ENCODE data around the gene NUCKS1.

NUCKS1 gene

DNA sequence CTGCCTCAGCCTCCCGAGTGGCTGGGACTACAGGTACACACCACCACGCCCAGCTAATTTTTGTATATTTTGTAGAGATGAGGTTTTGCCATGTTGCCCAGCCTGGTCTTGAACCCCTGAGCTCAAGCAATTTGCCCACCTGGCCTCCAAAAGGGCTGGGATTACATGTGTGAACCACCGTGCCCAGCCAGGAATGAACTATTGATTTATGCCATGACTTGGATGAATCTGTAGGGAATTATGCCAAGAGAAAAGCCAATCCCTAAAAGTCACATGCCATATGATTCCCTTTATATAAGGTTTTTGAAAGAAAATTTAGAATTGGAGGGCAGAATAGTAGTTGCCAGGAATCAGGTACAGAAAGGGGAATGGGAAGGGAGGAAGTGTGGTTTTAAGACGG, 50.6 kb downstream of the NUCKS1 start:
- Histone ChIP-seq H3K36me3 (ENCODE audit: control insufficient read depth, insufficient read depth, low read length) (no peaks in the 10 kb centered on the region; the same call in 1 of the 2 replicates), H3K9me3 (ENCODE audit: control insufficient read depth, insufficient read depth, low read length) (no peaks in the 10 kb centered on the region), H3K27ac (ENCODE audit: low read depth, low read length) (no peak overlapping the region), H3K4me3 (ENCODE audit: low read depth, low read length) (no peak overlapping the region), H3K9ac (ENCODE audit: low read depth, low read length) (no peak overlapping the region), H3K4me1 (ENCODE audit: control insufficient read depth, insufficient read depth, low read length) (peaks cover 12% of the 10 kb centered on the region), H3K27me3 (ENCODE audit: control insufficient read depth, insufficient read depth, low read length) (no peaks in the 10 kb centered on the region)

- Histone ChIP-seq H3K36me3 (ENCODE audit: control insufficient read depth, insufficient read depth, low read length) (no peaks in the 10 kb centered on the region), H3K4me1 (ENCODE audit: control insufficient read depth, insufficient read depth, low read length) (peaks cover 14% of the 10 kb centered on the region), H3K27me3 (ENCODE audit: control insufficient read depth, insufficient read depth, low read length) (no peaks in the 10 kb centered on the region), H3K4me3 (ENCODE audit: low read depth, low read length) (no peak overlapping the region), H3K27ac (ENCODE audit: low read depth, low read length) (no peak overlapping the region), H3K9ac (ENCODE audit: low read depth, low read length) (no peak overlapping the region), H3K9me3 (ENCODE audit: control insufficient read depth, insufficient read depth, low read length) (no peaks in the 10 kb centered on the region)
Measured at GRCh38 chr1:205698921-205699320, 51.1 kb downstream of the NUCKS1 start.

- H3K9ac ChIP-seq (ENCODE audit: low read depth, low read length): no peak overlapping the region
- no peaks in the 10 kb centered on the region for H3K36me3 ChIP-seq (ENCODE audit: control insufficient read depth, insufficient read depth, low read length)
- H3K27me3 ChIP-seq (ENCODE audit: control insufficient read depth, insufficient read depth, low read length): no peaks in the 10 kb centered on the region
- H3K4me1 ChIP-seq (ENCODE audit: control insufficient read depth, insufficient read depth, low read length): peaks cover 17% of the 10 kb centered on the region
- no peaks in the 10 kb centered on the region for H3K9me3 ChIP-seq (ENCODE audit: control insufficient read depth, insufficient read depth, low read length)
- no peak overlapping the region for H3K27ac ChIP-seq (ENCODE audit: low read depth, low read length)
- no peak overlapping the region for H3K4me3 ChIP-seq (ENCODE audit: low read depth, low read length)
Measured at GRCh38 chr1:205693421-205693991, 56.5 kb downstream of the NUCKS1 start.

DNA sequence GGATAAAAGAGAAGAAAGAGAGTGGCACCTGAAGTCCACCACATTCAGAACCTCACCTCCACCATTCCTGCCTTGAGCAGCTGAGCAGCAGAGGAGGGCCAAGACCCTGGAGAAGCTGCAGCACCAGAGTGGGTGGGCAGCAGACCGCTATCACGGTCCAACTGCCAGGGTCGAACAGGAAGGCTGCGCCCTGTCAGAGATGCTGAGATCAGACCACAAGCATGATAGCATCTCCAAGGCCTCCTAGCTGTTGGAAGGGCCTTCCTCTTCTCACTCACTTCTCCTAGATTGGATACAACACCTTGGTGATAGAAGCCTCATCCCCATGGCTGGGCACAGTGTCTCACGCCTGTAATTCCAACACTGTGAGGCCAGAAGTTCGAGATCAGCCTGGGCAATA, 57.6 kb downstream of the NUCKS1 start:
- Histone ChIP-seq H3K4me3 (ENCODE audit: low read depth, low read length) (no peak overlapping the region), H3K27ac (ENCODE audit: low read depth, low read length) (no peak overlapping the region), H3K9me3 (ENCODE audit: control insufficient read depth, insufficient read depth, low read length) (no peaks in the 10 kb centered on the region), H3K9ac (ENCODE audit: low read depth, low read length) (no peak overlapping the region), H3K4me1 (ENCODE audit: control insufficient read depth, insufficient read depth, low read length) (peaks cover 27% of the 10 kb centered on the region), H3K27me3 (ENCODE audit: control insufficient read depth, insufficient read depth, low read length) (no peaks in the 10 kb centered on the region), H3K36me3 (ENCODE audit: control insufficient read depth, insufficient read depth, low read length) (no peaks in the 10 kb centered on the region)

GRCh38 chr1:205690122-205690756, 59.7 kb downstream of the NUCKS1 start:
- H3K4me3 ChIP-seq (ENCODE audit: low read depth, low read length): no peak overlapping the region
- H3K9ac ChIP-seq (ENCODE audit: low read depth, low read length): no peak overlapping the region
- H3K27ac ChIP-seq (ENCODE audit: low read depth, low read length): no peak overlapping the region
- no peaks in the 10 kb centered on the region for H3K27me3 ChIP-seq (ENCODE audit: control insufficient read depth, insufficient read depth, low read length)
- H3K36me3 ChIP-seq (ENCODE audit: control insufficient read depth, insufficient read depth, low read length): no peaks in the 10 kb centered on the region
- no peaks in the 10 kb centered on the region for H3K9me3 ChIP-seq (ENCODE audit: control insufficient read depth, insufficient read depth, low read length)
- peaks cover 30% of the 10 kb centered on the region for H3K4me1 ChIP-seq (ENCODE audit: control insufficient read depth, insufficient read depth, low read length)

DNA sequence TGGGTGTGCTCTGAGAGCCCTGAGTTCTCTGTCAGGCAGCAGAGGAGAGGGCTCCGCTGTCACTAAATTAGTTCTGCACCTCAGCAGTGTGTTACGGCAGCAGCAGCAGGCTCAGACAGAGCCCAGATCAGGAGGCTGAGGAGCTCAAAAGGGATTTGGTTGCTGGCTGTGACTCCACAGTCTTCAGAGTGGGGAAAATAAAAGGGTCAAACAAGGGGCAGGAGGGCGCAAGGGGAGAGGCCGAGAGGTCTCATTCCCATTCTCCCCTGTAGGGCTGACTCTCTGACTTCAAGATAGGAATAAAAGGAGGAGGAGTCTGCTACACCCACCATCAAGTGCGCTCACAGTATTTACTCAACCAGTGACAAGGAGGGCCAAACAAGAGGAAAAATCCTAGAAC, 60.5 kb downstream of the NUCKS1 start:
- Histone ChIP-seq H3K9ac (ENCODE audit: low read depth, low read length) (no peak overlapping the region), H3K4me3 (ENCODE audit: low read depth, low read length) (no peak overlapping the region), H3K9me3 (ENCODE audit: control insufficient read depth, insufficient read depth, low read length) (no peaks in the 10 kb centered on the region), H3K36me3 (ENCODE audit: control insufficient read depth, insufficient read depth, low read length) (no peaks in the 10 kb centered on the region), H3K27ac (ENCODE audit: low read depth, low read length) (peak overlapping the region; percentile 37), H3K27me3 (ENCODE audit: control insufficient read depth, insufficient read depth, low read length) (no peaks in the 10 kb centered on the region), H3K4me1 (ENCODE audit: control insufficient read depth, insufficient read depth, low read length) (peaks cover 30% of the 10 kb centered on the region)

- Histone ChIP-seq H3K9ac (ENCODE audit: low read depth, low read length) (no peak overlapping the region; the same call in 1 of the 2 replicates), H3K4me3 (ENCODE audit: low read depth, low read length) (no peak overlapping the region), H3K4me1 (ENCODE audit: control insufficient read depth, insufficient read depth, low read length) (peaks cover 23% of the 10 kb centered on the region), H3K36me3 (ENCODE audit: control insufficient read depth, insufficient read depth, low read length) (no peaks in the 10 kb centered on the region), H3K27ac (ENCODE audit: low read depth, low read length) (no peak overlapping the region), H3K9me3 (ENCODE audit: control insufficient read depth, insufficient read depth, low read length) (no peaks in the 10 kb centered on the region), H3K27me3 (ENCODE audit: control insufficient read depth, insufficient read depth, low read length) (no peaks in the 10 kb centered on the region)
Measured at GRCh38 chr1:205688171-205689080, 61.6 kb downstream of the NUCKS1 start.

GRCh38 chr1:205687242-205687641, 62.7 kb downstream of the NUCKS1 start:
- no peak overlapping the region for H3K9ac ChIP-seq (ENCODE audit: low read depth, low read length)
- peaks cover 16% of the 10 kb centered on the region for H3K4me1 ChIP-seq (ENCODE audit: control insufficient read depth, insufficient read depth, low read length)
- H3K36me3 ChIP-seq (ENCODE audit: control insufficient read depth, insufficient read depth, low read length): no peaks in the 10 kb centered on the region
- H3K4me3 ChIP-seq (ENCODE audit: low read depth, low read length): no peak overlapping the region
- no peak overlapping the region for H3K27ac ChIP-seq (ENCODE audit: low read depth, low read length)
- no peaks in the 10 kb centered on the region for H3K27me3 ChIP-seq (ENCODE audit: control insufficient read depth, insufficient read depth, low read length)
- H3K9me3 ChIP-seq (ENCODE audit: control insufficient read depth, insufficient read depth, low read length): no peaks in the 10 kb centered on the region

GRCh38 chr1:205681364-205681763, 68.6 kb downstream of the NUCKS1 start:
- Histone ChIP-seq H3K4me3 (ENCODE audit: low read depth, low read length) (no peak overlapping the region), H3K27ac (ENCODE audit: low read depth, low read length) (no peak overlapping the region)

GRCh38 chr1:205680073-205680851, 69.7 kb downstream of the NUCKS1 start, which contains the start of gene SLC45A3:
TSS of gene SLC45A3 (minus strand) at chr1:205680509. CDS start at chr1:205664656, 15,853 bp downstream.
- H3K9ac ChIP-seq (ENCODE audit: low read depth, low read length): peak within 1 kb of the TSS; percentile 53; the same call in 1 of the 2 replicates
- peak within 1 kb of the TSS; percentile 84 for H3K4me3 ChIP-seq (ENCODE audit: low read depth, low read length)
- H3K4me1 ChIP-seq (ENCODE audit: control insufficient read depth, insufficient read depth, low read length): peaks cover 20% of the 10 kb centered on the region
- H3K9me3 ChIP-seq (ENCODE audit: control insufficient read depth, insufficient read depth, low read length): no peaks in the 10 kb centered on the region
- peaks cover 13% of the 10 kb centered on the region for H3K27me3 ChIP-seq (ENCODE audit: control insufficient read depth, insufficient read depth, low read length)
- H3K27ac ChIP-seq (ENCODE audit: low read depth, low read length): peak within 1 kb of the TSS; percentile 42
- no peaks in the 10 kb centered on the region for H3K36me3 ChIP-seq (ENCODE audit: control insufficient read depth, insufficient read depth, low read length)

More at GRCh38 chr1:205681364-205681763, 68.6 kb downstream of the NUCKS1 start:
- Histone ChIP-seq H3K4me1 (ENCODE audit: control insufficient read depth, insufficient read depth, low read length) (peaks cover 20% of the 10 kb centered on the region), H3K9me3 (ENCODE audit: control insufficient read depth, insufficient read depth, low read length) (no peaks in the 10 kb centered on the region), H3K9ac (ENCODE audit: low read depth, low read length) (no peak overlapping the region), H3K36me3 (ENCODE audit: control insufficient read depth, insufficient read depth, low read length) (no peaks in the 10 kb centered on the region), H3K27me3 (ENCODE audit: control insufficient read depth, insufficient read depth, low read length) (peaks cover 13% of the 10 kb centered on the region)
